Stimulated activated CD4-positive, alpha-beta T cell treated with anti-CD3 and anti-CD28 coated beads, Interleukin-2, amount 100 ng/mL, for 4 hours (primary cell): ENCODE measurements around the gene CACNA2D4.
A peak's percentile ranks its signal among the peaks of the same experiment; 100 is the strongest.
"Not testable (repeated sequence)": the region's sequence is repeated elsewhere in the genome, so short reads cannot be mapped to it uniquely, and the experiment has no call there.

Experiments used
- DNase-seq: peaks from one replicate; pipeline ENCODE4 v3.0.0-alpha.2; 2020; ENCODE audit warnings: low read depth

CACNA2D4 gene, protein sequence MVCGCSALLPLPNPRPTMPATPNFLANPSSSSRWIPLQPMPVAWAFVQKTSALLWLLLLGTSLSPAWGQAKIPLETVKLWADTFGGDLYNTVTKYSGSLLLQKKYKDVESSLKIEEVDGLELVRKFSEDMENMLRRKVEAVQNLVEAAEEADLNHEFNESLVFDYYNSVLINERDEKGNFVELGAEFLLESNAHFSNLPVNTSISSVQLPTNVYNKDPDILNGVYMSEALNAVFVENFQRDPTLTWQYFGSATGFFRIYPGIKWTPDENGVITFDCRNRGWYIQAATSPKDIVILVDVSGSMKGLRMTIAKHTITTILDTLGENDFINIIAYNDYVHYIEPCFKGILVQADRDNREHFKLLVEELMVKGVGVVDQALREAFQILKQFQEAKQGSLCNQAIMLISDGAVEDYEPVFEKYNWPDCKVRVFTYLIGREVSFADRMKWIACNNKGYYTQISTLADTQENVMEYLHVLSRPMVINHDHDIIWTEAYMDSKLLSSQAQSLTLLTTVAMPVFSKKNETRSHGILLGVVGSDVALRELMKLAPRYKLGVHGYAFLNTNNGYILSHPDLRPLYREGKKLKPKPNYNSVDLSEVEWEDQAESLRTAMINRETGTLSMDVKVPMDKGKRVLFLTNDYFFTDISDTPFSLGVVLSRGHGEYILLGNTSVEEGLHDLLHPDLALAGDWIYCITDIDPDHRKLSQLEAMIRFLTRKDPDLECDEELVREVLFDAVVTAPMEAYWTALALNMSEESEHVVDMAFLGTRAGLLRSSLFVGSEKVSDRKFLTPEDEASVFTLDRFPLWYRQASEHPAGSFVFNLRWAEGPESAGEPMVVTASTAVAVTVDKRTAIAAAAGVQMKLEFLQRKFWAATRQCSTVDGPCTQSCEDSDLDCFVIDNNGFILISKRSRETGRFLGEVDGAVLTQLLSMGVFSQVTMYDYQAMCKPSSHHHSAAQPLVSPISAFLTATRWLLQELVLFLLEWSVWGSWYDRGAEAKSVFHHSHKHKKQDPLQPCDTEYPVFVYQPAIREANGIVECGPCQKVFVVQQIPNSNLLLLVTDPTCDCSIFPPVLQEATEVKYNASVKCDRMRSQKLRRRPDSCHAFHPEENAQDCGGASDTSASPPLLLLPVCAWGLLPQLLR

DNA sequence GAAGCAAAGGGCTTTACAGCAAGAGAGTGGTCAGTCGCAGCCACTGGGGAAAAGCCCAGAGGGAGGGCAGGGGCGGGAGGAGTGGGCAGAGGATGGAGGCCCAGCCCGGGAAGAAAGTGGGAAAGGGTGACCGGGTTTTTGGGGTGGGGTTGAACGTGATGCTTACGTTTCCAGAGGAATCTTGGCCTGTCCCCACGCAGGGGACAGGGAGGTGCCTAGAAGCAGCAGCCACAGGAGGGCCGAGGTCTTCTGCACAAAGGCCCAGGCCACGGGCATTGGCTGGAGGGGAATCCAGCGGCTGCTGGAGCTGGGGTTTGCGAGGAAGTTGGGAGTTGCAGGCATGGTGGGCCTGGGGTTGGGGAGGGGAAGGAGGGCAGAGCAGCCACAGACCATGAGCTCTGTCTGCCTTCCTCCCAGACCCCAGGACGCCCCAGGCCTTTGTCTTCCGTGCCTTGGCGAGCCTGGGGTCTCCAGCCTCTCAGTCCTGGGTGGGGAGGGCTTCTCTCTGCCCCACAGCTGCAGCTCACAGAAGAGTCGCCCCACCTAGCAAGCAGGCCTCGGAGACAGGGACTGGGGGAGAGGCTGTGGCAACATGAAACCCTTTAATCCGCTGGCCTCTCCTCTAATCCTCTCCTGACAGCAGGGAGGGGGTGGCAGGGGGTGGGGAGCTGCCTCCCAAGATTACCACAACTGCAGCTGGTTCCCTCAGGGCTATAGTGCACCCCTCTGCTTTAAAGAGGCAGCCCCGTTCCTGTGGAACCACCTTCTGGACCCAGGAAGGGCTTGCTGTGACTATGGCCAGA, at the start of gene CACNA2D4:
TSS of gene CACNA2D4 (minus strand) at position 572 of the 803 bp plus-strand sequence. CDS start at position 393, 179 bp downstream.
- no peak for DNase-seq

DNA sequence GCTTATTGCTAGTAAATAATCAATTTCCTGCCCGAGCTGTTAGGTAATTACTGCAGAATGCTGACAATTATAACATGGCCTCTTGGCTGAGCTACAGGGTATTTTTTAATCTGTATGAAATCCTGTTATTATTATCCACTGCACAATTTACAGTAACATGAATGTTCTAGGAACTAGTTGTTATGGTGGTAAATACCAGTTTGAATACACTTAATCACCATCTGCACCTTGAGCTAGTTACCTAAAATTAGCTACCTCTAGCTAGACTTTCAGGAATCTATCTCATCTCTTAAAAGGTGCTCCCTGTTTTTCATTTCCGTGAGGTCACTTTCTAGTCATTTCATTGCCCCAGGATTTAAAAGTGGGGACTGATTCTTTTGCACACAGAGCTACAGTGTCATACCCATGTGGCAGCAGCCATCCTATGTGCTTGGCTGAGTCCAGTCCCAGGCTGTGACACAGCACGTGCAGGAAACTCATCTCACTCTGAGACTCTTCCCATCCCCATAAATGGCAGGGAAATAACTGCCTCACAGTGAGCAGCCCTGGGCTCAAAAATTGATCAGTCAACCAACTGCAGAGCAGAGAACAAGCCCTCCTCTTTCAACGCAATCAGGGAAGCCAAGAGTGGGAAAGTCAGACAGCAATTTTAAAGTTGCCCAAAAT, 48.2 kb upstream of the CACNA2D4 start:
- DNase-seq = no peak

DNA sequence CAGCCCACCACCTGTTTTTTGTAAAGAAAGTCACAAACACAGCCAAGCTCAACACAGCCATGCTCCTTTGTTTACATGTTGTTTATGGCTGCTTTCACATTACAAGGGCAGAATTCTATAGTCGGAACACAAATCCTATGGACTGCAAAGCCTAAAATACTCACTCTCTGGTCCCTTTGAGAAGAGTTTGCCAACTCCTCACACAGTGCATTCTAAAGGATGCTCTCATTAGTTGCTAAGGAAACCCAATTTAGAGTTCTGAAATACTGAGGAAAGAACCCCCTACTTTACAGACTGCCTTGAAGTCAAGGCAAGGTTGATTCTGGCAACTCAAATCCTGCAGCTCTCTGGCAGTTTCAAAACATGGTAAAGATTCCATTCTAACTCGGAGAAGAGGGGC, 47.5 kb upstream of the CACNA2D4 start:
- no peak for DNase-seq

DNA sequence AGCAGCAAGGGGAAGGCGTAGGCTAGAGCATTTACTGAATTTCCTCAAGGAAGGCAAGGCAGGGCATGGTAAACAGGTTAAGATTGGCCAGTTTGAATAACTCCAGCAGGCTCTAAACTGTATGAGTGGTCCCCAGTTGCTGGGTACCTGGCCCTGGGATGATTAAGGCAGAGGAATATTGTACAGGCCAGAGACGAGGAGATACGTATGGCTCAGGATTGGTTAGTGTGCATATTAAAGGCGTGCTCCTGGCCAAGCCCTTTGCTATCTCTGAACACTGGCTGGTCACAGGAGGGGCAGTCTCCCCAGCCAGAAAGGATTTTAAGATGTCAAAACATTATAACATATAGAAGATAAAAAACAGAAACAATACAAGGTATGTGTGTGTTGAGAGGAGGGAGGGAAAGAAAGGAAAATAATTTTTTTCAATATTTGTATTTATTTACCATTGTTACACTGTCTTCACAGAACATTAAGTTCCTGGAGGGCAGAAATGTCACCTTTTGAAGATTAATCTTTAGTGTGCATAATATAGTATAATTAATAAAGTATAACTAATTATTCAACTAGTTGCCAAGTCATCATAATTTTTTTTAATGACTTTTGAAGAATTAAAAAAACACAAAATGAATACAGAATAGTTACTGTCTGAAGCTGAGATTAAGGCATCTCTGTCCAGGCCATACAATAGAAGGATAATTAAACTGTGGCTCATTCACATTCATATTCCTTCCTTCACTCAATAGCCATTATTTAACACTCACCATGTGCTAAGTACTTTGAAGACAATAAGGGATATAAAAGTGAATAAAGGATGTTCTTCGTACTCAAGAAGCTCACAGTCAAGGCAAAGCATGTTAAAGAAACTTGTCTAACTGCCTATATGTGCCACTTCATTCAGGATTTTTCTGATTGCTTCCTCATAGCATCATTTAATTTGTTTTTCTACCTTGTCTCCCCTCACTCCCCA, 43.9 kb upstream of the CACNA2D4 start:
- no peak for DNase-seq

DNA sequence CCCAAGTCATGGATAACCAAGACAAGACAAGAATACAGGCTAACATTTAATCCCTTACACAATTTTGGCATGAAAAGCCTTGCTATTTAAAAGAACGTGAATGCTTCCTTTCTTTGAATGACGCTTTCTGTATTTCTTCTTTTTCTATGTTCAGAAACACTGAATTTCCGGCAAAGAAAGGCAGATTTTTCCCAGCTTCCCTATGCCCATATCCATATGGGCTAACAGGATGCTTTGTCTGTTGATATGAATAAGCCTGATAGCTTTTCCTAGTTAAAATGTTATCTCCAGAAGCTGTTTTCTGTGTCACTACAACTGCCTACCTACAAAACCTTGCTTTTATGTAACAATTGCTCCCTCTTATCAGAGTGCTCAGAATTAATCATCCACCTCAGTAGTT, 38.3 kb upstream of the CACNA2D4 start:
- no peak for DNase-seq

DNA sequence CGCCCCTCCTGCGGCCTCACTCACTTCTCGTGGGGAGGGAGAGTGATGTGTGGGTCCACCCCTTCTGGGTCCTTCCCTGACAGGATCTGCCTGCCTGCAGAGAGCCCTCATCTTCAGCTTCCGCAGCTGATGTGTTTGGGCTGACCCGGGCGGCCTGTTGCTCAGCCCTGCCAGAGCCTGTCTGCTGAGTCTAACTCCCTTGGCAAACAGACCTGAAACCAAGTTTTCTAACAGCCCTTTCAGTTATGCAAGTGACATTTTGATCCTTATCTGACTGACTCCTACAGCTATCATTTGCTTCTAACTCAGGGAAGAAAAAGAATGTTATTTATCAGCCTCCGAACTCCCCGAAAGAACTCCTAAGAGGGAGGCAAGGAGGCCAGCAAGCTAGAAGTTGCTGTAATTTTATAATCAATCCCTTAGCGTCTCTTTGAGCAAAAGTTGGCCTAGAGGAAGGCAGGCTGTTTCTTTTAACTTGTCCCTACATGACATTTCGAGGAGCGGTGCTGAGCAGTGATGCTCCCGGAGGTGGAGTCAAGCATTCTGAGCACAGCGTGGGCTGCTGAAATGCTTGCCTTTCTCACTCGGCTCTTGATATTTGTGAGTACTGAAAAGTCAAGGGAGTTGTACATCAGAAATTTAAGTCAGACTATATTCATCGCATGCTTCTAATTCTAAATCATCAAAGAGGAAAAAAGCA, 31.5 kb upstream of the CACNA2D4 start:
- no peak for DNase-seq

DNA sequence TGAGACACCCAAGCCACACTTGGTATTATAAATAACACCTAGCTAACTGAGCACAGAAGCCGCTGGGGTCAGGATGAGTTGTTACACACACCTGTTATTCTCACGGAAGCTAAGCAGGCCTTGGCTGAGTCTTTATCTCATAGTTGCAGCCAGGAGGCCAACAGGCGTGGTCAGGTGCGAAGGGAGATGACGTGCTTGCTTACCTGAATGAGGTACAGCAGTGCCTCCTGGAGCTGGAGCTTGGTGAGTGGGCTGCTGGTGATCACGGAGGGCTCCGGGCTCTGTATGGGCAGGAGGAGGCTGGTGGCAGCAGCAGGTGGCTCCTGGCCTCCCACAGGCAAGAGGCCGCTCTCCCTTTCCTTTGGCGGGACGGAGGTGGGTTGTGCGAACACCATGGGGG, 30.4 kb upstream of the CACNA2D4 start:
- DNase-seq = no peak

DNA sequence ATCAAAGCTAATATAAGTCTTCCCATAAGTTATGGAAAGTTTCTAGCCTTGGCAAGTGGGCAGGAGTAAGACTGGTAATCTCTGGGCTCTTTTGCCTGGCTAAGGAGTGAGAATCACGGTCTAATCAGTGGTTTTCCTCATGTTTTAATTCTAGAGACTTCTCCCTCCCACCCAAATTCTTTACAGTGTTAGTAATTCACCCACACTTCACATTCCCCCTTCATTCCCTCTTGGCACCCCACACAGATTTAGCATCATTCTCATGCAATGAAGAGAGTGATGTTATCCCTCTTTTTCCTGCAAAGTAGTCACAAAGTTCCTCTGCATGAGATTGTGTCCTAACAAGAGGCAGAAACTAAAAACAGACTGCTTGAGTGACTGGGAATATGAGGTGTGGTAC, 28.6 kb upstream of the CACNA2D4 start:
- no peak for DNase-seq

DNA sequence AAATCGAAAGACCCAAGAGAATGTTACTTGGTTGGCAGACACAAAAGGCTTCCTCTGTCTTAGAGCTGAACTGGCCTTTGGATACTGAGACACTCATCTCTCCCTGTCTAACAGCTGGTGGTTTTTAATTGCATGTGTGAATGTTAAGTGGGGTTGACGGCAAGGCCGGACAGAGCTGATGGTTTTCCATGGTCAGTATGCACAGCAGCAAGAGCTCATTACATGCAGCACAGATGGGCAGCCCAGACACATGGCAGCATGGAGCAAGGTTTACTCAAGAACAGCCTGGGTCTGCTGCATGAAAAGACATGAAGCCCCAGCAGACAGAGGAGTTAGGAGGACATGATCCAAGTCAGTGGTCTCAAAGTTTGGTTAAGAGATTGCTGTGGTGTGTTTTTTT, 27.8 kb upstream of the CACNA2D4 start:
- DNase-seq = no peak

DNA sequence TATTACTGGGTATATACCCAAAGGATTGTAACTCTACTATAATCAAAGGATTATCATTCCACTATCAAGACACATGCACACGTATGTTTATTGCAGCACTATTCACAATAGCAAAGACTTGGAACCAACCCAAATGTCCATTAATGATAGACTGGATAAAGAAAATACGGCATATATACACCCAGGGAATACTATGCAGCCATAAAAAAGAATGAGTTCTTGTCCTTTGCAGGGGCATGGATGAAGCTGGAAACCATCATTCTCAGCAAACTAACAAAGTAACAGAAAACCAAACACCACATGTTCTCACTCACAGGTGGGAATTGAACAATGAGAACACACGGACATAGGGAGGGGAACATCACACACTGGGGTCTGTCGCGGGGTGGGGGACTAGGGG, 27.1 kb upstream of the CACNA2D4 start:
- not testable (repeated sequence) for DNase-seq

DNA sequence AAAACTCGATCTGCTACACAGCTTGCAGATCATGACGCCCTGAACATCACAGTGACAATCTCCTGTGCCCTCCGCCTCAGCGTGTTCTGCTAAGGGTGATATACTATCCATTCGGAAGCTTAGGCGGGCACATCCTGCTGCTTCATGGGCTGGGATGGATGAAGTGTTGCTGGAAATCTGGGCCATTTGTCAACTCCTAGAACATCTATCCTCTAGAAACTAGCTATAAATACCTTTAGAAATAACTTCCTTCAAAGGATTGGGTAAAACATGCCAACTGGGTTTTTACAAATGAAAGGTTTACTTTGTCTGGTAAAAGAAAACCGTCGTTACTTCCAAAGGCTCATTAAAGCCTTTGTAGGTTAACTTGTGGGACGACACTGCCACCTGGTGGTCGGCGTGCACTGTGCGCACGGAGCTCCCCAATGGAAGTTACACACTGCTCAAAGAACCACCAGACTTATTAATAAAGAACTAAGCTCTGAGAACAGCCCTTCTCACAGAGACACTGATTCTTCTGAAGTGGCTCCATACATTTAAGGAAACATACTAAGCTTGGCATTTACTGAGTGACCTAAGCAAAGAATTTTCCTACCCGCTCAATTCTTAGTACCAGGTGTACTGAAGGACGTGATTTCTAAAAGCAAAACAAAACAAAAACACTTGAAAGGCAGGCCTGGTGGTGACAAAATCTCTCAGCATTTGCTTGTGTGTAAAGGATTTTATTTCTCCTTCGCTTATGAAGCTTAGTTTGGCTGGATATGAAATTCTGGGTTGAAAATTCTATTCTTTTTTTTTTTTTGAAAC, 21.6 kb upstream of the CACNA2D4 start:
- peak; percentile 82 for DNase-seq

DNA sequence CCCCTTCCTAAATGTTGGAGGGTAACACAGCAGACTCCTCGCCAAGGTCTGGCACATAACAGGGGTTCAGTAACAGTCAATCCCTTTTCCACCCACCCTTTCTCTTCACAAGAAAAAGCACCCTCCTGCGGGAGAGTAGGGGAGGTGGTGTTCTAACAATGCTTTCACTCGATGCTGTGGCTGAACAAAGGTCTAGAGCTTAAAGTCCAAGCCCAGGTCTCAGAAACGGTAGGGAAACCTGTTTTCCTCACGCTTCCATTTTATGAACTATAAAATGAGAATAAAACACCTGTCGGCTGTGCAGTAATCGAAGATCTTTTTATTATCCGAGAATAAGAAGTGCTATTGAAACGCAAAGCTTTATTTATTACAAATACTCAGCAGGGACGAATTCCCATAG, 20.9 kb upstream of the CACNA2D4 start:
- DNase-seq = no peak

DNA sequence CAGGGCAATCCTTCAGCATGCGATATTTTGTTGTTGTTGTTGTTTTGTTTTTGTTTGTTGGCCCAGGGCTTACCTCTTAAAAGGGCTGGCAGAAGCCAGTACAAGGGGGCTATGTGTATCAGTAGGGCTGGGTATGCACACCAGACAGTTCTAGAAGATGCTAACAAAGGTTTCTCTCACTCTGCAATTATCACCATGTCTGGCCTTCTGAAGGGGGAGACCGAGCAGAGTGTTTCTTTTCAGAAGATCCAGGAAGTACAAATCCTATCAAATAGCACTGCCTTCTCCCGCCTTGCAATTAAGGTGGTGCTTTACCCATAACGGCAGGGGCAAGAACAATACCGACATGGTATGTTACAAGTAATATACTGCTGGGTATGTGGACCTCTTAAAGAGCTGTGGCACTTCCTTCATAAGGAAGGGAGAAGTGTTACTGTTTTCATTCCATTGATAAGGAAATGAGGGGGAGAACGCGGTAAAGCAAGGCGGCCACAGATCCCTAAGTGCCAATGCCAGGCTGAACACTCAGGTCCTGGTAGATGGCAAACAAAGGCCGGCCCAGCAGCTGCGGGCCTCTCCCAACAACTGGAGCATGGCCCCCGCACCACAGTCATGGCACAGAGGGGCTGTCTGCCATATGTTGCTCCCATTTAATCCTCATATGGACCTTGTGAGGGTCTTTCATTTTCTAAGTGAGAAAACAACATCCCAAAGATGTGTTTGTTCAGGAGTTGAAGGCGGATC, 19.2 kb upstream of the CACNA2D4 start:
- no peak for DNase-seq

DNA sequence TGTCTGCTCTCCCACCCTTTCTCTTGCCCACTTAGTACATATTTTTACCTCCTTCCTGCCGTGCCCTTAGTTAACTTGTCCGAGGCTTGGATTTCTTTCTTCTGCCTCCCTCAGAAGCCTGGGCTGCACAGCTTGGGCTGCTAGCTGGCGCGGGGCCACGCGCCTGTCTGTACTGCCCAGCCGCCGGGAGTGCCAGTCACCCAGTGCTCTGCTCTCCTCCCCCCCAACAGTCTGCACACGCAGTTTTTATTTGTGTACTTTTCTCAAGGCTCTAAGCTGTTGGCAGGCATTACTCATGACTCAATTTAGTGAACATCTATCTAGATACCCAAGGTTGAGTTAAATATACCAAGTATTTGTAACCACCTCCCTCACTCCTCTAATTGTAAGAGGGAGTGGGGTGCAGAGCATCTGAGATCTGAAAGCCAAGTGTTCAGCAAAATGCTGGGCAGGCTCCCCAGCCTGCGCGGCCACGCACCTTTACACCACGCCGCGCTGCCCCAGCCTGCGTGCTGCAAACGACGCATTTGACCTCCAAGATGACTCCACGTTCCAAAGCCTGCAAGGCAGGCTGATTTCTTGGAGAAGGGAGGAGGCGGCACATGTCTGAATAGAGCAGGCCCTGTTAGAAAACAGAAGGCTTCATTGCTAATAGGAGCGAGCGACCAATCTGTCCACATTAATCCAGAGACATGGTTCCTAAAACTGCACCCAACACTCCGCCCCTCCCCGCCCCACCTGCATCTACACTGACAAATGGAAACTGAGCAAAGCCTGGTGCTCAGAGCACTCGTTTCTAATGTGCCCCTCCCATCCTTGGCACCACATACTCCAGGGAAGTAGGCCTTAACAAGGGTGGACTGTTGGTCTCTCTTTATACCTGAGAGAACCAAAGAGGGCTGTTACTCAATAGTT, 18.2 kb upstream of the CACNA2D4 start:
- no peak for DNase-seq

DNA sequence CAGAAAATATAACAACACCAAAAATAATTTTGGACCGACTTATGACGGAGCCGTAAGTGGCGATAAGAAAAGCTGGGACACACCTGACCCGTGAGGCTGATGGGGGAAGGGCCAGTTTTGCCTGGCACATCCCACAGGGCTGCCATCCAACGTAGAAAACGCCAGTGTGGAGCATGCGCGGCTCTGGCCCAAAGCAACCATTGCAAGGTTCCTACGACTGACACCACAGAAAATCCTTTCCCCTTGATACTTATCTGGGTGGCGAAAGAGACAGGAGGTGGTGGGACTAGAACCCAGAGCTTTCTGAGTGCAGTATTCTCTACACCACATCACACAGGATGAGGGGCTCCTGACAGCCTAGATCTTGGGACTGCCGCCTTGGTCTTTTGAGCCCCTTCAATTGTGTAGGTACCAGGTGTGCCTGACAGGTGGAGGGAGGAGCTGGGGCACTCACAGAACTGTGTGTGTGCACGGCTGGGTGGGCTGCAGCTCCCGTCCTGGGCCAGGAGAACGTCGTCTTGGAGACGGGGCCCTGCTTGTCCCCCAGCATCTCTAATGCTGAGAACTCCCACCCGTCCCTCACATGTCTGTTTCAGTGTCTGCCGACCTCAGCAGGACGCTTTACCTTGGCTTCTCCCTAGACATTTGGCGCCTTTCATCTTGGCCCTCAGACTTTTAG, 17.4 kb upstream of the CACNA2D4 start:
- DNase-seq = no peak

DNA sequence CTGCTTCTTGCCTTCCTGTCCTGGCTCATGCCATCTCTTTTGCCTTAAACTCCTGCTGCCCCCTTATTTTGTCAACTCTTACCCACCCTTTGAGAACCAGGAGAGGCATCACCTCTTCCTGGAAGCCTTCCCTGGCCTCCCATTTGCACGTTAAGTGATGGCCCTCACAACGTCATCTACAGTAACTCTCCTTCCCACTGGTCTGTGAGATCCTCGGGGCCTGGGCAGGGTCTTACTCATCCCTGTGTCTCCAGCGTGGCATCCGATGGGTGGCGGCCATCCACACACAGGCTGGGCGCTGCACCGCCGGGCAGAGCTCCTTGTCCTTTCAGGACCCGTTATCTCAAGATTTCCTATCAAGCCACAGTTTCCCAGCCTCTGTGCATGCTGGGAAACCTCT, 16.8 kb upstream of the CACNA2D4 start:
- DNase-seq = no peak
